ENCODE results near the gene ATP2B1. TPM values are rescaled to one million over a fixed set of nuclear protein-coding genes. Genes with fewer than 3 reads are reported as not detected.

ATP2B1 gene
- total and polyA plus RNA-seq, 3 donors from 2014 or later, result 32.1 to 142 (median 98.7) TPM

DNA sequence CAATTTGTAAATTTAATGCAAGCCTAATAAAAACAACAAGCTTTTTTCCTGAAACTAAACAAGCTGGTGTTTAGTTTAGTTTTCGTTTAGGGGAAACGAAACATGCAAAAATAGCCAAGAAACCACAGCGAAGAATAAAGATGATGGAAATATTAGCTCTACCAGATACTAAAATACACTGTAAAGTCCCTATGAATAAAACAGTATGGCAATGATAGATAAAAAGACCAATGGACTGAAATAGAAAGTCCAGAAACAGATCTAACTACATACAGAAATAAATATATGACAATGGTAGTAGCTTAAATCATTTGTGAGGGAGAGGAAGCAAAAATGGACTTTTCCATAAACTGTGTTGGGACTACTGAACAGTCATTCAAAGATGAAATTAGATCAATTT lies 26.4 kb downstream of the ATP2B1 start:
- intact Hi-C loops (cut with DNase I; ENCODE audit: low total_unique reads), result no loop called here
- WGBS, 2 donors, result 92 to 95% methylated on average over 3 of the region's 3 CpGs
- no peaks in the 10 kb centered on the region for H3K36me3 ChIP-seq (ENCODE audit: low read depth, missing control alignments)

DNA sequence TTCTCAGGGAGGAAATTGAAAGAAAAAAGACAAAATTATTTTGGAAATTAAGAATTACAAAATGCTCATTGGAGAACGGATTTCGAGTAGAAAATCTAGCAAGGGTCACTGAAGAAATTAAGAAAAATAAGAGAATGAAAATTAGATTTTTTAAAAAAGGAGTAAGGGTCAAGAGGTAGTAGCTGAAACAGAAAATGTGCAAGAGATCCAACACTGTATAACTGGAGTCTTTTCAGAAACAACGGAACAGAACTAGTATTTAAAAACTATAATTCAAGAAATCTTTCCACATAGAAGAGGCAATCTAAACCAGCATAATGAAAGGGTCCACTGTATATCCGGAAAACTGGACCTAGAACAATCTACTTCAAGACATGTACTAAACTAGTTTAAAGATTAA lies 28.2 kb downstream of the ATP2B1 start:
- WGBS, 2 donors, result 92 to 96% methylated on average over 4 of the region's 4 CpGs
- TF ChIP-seq, protein P1, sequence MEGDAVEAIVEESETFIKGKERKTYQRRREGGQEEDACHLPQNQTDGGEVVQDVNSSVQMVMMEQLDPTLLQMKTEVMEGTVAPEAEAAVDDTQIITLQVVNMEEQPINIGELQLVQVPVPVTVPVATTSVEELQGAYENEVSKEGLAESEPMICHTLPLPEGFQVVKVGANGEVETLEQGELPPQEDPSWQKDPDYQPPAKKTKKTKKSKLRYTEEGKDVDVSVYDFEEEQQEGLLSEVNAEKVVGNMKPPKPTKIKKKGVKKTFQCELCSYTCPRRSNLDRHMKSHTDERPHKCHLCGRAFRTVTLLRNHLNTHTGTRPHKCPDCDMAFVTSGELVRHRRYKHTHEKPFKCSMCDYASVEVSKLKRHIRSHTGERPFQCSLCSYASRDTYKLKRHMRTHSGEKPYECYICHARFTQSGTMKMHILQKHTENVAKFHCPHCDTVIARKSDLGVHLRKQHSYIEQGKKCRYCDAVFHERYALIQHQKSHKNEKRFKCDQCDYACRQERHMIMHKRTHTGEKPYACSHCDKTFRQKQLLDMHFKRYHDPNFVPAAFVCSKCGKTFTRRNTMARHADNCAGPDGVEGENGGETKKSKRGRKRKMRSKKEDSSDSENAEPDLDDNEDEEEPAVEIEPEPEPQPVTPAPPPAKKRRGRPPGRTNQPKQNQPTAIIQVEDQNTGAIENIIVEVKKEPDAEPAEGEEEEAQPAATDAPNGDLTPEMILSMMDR (IDR thresholded peaks at IDR 0.05), result no peak
- no peak for TF ChIP-seq POLR2A (IDR thresholded peaks at IDR 0.05)
- no peaks in the 10 kb centered on the region for H3K27me3 ChIP-seq
- H3K9me3 ChIP-seq, result no peaks in the 10 kb centered on the region
- no peak overlapping the region for H3K4me3 ChIP-seq
- H3K36me3 ChIP-seq (ENCODE audit: low read depth, missing control alignments), result no peaks in the 10 kb centered on the region
- H3K4me1 ChIP-seq, result no peaks in the 10 kb centered on the region
- intact Hi-C loops (cut with DNase I; ENCODE audit: low total_unique reads), result no loop called here
- no peak overlapping the region for H3K27ac ChIP-seq
- no peak for DNase-seq

More for the DNA sequence above, 26.4 kb downstream of the ATP2B1 start:
- no peak overlapping the region for H3K4me3 ChIP-seq
- no peak for DNase-seq
- no peaks in the 10 kb centered on the region for H3K9me3 ChIP-seq
- no peak overlapping the region for H3K27ac ChIP-seq
- TF ChIP-seq, protein P1 (IDR thresholded peaks at IDR 0.05), result no peak
- TF ChIP-seq POLR2A (IDR thresholded peaks at IDR 0.05), result no peak
- no peaks in the 10 kb centered on the region for H3K4me1 ChIP-seq
- no peaks in the 10 kb centered on the region for H3K27me3 ChIP-seq

DNA sequence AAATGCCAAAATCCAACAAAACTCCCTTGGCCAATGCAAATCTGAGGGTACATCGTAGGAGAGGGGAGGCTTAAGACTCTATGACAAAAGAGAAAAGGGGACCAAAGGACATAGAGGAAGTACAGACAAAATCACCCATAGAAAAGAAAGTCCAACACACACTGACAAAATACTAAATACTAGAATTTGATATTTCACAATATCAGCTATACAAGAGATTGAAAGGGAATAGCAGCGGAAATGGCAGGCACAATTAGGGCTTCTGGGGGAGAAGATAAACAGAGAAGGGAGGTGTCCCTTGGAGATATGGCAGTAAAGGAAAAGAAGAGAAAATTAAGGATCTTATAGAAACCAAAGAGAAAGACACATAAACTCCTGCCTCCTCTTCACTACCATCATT lies 29.0 kb downstream of the ATP2B1 start:
- 97 to 100% methylated on average over 2 of the region's 2 CpGs for WGBS, 2 donors
- Histone ChIP-seq H3K36me3 (ENCODE audit: low read depth, missing control alignments) (no peaks in the 10 kb centered on the region), H3K9me3 (no peaks in the 10 kb centered on the region), H3K27ac (no peak overlapping the region), H3K27me3 (no peaks in the 10 kb centered on the region), H3K4me3 (no peak overlapping the region), H3K4me1 (no peaks in the 10 kb centered on the region)
- TF ChIP-seq, protein P1 (IDR thresholded peaks at IDR 0.05), result no peak
- TF ChIP-seq POLR2A (IDR thresholded peaks at IDR 0.05), result no peak
- DNase-seq, result no peak
- intact Hi-C loops (cut with DNase I; ENCODE audit: low total_unique reads), result no loop called here

DNA sequence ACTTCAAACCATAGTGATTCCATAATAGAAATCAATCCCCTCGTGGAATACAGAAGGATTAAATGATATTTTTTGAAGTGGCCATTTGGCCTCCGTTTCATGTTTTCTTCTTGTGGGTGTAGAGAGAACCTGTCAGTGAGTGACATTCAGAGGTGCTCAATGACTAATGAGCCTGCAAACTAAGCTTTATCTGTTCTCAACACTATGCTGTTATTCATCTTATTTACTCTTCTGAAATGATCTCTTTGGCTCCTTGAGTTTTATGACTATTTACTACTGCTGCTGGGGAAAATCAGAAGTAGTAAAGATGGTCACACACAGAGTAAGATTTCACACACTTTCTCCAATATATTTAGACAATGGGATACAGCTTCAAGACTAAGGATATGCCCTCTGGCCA lies 30.4 kb downstream of the ATP2B1 start:
- WGBS, 2 donors, result 83 to 88% methylated on average over 2 of the region's 2 CpGs
- Histone ChIP-seq H3K4me3 (no peak overlapping the region), H3K27me3 (no peaks in the 10 kb centered on the region), H3K27ac (no peak overlapping the region), H3K36me3 (ENCODE audit: low read depth, missing control alignments) (no peaks in the 10 kb centered on the region), H3K4me1 (no peaks in the 10 kb centered on the region), H3K9me3 (no peaks in the 10 kb centered on the region)
- intact Hi-C loops (cut with DNase I; ENCODE audit: low total_unique reads), result no loop called here
- DNase-seq, result no peak
- TF ChIP-seq POLR2A (IDR thresholded peaks at IDR 0.05), result no peak

DNA sequence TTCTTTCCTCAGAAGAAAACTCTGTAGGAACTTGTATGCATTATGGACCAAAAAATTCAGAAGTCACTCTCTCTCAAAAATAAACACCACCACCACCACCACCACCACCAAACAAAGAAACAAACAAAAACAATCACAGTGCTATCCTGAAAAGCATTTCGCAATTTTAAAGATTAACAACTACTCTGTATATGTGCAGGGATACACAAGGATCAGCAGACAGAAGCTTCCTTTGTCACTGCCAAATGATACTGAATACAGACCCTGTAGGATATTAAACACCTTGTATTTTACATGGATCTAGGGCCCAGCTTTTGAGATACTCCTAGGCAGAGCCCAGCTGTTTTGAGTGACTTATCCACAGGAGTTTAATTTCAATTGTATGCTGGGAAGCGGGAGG lies 31.7 kb downstream of the ATP2B1 start:
- Histone ChIP-seq H3K4me3 (no peak overlapping the region), H3K27me3 (no peaks in the 10 kb centered on the region), H3K36me3 (ENCODE audit: low read depth, missing control alignments) (no peaks in the 10 kb centered on the region), H3K27ac (no peak overlapping the region), H3K9me3 (no peaks in the 10 kb centered on the region), H3K4me1 (no peaks in the 10 kb centered on the region)
- 87 to 94% methylated on average over 2 of the region's 2 CpGs for WGBS, 2 donors
- intact Hi-C loops (cut with DNase I; ENCODE audit: low total_unique reads), result no loop called here
- TF ChIP-seq POLR2A (IDR thresholded peaks at IDR 0.05), result no peak
- TF ChIP-seq, protein P1 (IDR thresholded peaks at IDR 0.05), result no peak
- no peak for DNase-seq
